ENCODE measurements around the gene INPP5A.

The INPP5A gene

DNA sequence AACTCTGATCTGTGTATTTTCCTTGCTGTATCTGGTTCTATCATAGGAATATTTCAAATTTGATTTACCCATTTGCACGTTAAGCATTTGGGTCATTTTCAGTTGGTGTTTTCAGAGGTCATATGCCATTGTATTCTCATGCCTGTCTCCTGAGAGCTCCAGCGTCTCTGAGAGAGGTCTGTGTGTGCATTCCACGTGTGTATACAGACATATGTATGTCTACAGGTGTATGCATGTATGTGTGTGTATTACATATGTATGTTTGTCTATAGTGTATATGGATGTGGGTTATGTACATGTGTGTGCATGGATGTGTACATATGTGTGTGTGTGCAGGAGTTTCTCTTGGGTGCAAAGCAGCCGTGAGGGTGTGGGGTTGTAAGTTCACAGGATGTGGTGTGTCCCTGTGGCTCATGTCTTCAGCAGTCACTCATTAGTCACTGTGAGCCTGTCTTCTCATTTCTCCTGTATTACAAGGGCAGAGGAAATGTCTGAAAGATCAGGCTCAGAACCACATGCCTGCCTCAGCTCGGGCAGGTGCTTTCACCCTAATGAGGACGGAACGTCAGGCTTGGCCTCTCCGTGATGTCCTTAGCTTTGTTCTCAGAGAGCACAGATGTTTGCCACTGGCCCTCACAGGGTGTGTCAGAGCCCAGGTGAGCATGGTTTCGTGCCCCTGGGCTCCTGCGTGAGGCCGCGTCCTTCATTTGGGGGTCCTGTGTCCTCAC lies 146.7 kb downstream of the INPP5A start (continued):
- TF ChIP-seq OSR1 (CRISPR knock-in tag; IDR thresholded peaks at IDR 0.05): no peak

DNA sequence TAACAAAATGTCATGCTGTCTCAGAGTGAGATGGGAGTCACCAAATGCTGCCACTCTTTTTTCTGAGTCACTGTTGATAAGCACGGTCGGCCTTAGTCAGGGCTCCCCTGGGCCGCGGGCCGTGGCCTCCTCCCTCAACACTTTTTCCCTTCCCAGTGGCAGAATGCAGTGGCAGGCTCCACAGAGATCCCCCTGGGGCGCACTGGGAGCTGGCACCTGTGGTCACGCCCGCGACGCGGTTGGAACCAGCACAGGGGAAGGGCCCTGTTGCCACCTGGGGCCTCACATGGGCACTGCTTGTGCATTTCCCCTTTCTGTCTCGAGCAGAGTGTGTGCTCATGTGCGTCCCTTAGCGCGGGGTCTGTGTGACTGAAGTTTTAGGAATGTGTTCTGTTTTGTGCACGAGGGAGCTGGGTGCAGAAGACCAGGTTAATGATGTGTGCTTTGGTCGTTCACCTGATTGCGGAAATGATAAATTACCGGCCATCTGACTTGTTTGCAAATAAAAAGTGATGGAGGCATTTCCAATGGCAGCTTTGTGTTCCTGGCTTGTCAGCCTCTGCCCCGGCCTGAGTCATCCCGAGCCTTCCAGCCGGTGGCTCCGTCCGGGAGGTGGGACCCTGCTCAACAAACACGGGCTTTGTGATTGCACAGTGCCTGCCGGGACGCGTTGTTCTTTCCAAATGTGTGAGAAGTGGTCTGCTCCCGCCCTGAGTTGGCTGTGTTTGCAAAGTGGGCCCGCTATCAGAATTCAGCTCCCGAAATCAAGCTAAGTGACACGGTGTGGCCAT lies 147.7 kb downstream of the INPP5A start:
- TF ChIP-seq, protein P1, sequence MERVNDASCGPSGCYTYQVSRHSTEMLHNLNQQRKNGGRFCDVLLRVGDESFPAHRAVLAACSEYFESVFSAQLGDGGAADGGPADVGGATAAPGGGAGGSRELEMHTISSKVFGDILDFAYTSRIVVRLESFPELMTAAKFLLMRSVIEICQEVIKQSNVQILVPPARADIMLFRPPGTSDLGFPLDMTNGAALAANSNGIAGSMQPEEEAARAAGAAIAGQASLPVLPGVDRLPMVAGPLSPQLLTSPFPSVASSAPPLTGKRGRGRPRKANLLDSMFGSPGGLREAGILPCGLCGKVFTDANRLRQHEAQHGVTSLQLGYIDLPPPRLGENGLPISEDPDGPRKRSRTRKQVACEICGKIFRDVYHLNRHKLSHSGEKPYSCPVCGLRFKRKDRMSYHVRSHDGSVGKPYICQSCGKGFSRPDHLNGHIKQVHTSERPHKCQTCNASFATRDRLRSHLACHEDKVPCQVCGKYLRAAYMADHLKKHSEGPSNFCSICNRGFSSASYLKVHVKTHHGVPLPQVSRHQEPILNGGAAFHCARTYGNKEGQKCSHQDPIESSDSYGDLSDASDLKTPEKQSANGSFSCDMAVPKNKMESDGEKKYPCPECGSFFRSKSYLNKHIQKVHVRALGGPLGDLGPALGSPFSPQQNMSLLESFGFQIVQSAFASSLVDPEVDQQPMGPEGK (CRISPR knock-in tag; IDR thresholded peaks at IDR 0.05; ENCODE audit: borderline replicate concordance): no peak
- no peak for ATAC-seq

DNA sequence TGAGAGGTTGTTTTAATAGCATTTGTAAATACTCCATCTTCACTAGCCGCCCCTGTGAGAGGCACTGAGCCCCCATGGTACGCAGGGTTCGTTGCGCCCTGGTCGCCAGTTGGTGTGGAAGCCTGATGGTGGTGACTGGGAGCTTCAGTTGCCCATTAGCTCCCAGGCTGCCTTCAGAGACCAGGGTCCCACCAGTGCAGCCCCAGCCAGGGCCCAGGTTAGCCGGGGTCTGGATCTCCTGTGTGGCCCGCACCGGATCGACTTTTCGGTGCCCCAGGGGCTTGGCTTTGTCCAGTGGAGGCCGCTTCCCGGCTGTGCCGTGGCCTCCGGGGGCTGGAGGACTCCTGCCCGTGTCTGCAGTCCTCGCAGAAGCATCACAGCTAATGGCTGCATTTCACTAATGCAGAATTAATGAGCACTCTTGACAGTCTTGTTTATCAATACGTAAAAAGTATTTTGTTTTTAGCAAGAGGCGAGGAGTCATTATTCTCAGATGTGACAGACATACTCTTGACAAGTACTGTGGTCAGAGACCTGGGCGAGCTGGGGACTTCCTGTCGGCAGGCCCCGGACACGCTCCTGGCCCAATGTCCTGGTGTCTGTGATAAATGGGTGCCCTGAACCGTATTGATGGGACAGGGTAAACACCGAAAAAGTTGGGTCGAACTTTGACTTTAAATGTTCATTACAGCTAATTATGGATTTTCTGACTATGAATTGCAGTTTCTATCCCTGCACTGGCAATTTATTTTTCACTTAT lies 148.5 kb downstream of the INPP5A start:
- no peak for ATAC-seq
- TF ChIP-seq ZFP3 (CRISPR knock-in tag; IDR thresholded peaks at IDR 0.05) (no peak), ARNTL (CRISPR knock-in tag; IDR thresholded peaks at IDR 0.05; ENCODE audit: borderline replicate concordance, low read depth) (no peak)

DNA sequence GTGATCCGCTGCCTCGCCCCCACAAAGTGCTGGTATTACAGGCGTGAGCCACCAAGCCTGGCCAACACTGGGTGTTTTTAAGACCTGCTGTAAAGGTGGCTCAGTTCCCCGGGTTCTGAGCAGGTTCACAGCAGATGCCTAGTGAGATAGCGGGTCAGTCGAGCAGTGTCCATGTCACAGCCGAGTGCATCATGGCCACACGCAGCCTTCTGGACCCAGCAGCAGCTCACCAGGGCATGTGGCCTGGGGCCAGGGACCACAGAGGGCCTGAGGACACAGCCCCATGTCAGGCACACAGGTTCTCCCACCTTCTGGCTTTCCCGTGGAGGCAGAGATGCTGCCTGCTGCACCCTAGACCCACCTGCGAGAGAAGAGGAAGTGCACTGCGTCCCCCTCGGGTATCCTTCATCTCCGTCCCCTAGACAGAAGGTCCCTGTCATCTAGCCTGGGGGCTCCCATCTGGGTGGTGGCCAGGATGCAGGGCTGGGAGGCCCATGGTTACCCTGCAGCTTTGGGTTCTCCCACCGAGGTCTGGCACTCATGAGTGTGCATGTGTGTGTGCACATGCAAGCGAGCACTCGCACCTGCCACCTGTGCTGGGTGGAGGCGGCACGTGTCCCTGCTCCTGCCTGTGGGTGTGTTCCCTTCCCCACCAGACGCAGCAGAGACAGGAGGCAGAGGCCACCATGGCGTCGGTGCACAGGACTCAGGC lies 149.8 kb downstream of the INPP5A start:
- TF ChIP-seq, protein P2, sequence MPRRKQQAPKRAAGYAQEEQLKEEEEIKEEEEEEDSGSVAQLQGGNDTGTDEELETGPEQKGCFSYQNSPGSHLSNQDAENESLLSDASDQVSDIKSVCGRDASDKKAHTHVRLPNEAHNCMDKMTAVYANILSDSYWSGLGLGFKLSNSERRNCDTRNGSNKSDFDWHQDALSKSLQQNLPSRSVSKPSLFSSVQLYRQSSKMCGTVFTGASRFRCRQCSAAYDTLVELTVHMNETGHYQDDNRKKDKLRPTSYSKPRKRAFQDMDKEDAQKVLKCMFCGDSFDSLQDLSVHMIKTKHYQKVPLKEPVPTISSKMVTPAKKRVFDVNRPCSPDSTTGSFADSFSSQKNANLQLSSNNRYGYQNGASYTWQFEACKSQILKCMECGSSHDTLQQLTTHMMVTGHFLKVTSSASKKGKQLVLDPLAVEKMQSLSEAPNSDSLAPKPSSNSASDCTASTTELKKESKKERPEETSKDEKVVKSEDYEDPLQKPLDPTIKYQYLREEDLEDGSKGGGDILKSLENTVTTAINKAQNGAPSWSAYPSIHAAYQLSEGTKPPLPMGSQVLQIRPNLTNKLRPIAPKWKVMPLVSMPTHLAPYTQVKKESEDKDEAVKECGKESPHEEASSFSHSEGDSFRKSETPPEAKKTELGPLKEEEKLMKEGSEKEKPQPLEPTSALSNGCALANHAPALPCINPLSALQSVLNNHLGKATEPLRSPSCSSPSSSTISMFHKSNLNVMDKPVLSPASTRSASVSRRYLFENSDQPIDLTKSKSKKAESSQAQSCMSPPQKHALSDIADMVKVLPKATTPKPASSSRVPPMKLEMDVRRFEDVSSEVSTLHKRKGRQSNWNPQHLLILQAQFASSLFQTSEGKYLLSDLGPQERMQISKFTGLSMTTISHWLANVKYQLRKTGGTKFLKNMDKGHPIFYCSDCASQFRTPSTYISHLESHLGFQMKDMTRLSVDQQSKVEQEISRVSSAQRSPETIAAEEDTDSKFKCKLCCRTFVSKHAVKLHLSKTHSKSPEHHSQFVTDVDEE (CRISPR knock-in tag; IDR thresholded peaks at IDR 0.05): no peak
- ATAC-seq: no peak

DNA sequence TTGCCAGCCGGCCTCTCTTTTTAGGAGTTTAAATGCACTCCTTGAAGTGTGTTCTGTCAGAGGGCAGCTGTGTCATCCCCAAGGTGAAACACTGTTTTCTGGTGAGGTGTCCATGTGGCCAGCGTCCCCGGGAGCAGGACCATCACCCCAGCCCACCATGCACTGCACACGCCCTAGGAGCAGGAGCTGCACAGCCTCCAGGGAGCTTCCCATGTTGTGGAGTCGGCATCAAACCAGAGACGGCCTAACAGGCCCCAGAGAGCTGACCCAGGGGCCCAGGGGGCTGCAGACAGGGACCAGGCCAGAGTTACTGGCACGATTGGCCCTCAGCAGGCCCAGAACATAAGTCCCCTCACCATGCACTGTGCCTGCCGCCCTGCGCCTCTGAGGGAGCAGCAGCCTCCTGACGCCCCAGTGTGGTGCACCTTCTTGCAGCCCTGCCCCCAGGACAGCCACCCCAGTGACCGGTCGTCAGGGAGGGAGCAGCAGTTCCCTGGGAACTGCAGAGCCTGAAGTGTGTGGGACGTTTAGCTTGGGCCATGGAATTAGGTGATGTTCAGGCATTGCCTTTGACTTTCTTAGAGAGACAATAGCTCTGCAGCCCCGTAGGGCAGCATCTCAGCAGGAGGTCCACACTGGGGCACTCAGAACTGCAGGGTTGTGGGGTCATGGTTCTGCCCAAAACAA lies 150.4 kb downstream of the INPP5A start:
- no peak for ATAC-seq
- TF ChIP-seq, protein P3, sequence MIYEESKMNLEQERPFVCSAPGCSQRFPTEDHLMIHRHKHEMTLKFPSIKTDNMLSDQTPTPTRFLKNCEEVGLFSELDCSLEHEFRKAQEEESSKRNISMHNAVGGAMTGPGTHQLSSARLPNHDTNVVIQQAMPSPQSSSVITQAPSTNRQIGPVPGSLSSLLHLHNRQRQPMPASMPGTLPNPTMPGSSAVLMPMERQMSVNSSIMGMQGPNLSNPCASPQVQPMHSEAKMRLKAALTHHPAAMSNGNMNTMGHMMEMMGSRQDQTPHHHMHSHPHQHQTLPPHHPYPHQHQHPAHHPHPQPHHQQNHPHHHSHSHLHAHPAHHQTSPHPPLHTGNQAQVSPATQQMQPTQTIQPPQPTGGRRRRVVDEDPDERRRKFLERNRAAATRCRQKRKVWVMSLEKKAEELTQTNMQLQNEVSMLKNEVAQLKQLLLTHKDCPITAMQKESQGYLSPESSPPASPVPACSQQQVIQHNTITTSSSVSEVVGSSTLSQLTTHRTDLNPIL (CRISPR knock-in tag; IDR thresholded peaks at IDR 0.05; ENCODE audit: low read depth): no peak
- TF ChIP-seq ISL1 (CRISPR knock-in tag; IDR thresholded peaks at IDR 0.05) (no peak), ZNF70 (CRISPR knock-in tag; IDR thresholded peaks at IDR 0.05) (no peak), BACH2 (CRISPR knock-in tag; IDR thresholded peaks at IDR 0.05; ENCODE audit: borderline replicate concordance) (no peak), ZNF565 (CRISPR knock-in tag; conservative IDR thresholded peaks at IDR 0.05; ENCODE audit: low read depth) (no peak), ARNTL (CRISPR knock-in tag; IDR thresholded peaks at IDR 0.05; ENCODE audit: borderline replicate concordance, low read depth) (no peak), ZFP3 (CRISPR knock-in tag; IDR thresholded peaks at IDR 0.05) (no peak), ZNF8 (CRISPR knock-in tag; IDR thresholded peaks at IDR 0.05) (no peak), SNAI2 (CRISPR knock-in tag; IDR thresholded peaks at IDR 0.05) (no peak), ESRRG (CRISPR knock-in tag; IDR thresholded peaks at IDR 0.05) (no peak), OSR1 (CRISPR knock-in tag; IDR thresholded peaks at IDR 0.05) (no peak), ZFP30 (CRISPR knock-in tag; IDR thresholded peaks at IDR 0.05) (no peak), CSDC2 (CRISPR knock-in tag; IDR thresholded peaks at IDR 0.05) (no peak), PPARA (CRISPR knock-in tag; IDR thresholded peaks at IDR 0.05; ENCODE audit: borderline replicate concordance) (no peak), TCF4 (CRISPR knock-in tag; IDR thresholded peaks at IDR 0.05; ENCODE audit: borderline replicate concordance) (no peak), RARB (CRISPR knock-in tag; IDR thresholded peaks at IDR 0.05) (no peak)
- TF ChIP-seq, protein P1 (CRISPR knock-in tag; IDR thresholded peaks at IDR 0.05; ENCODE audit: borderline replicate concordance): no peak
- TF ChIP-seq, protein P2 (CRISPR knock-in tag; IDR thresholded peaks at IDR 0.05): no peak

Data from SK-N-SH treated with all-trans-retinoic acid at 6 μM for 48 hours (cell line).